ENCODE measurements around the gene ACACB. TPM values are rescaled to one million over a fixed set of nuclear protein-coding genes. Genes with fewer than 3 reads are reported as not detected.
A peak's percentile ranks its signal among the peaks of the same experiment; 100 is the strongest.

The ACACB gene
- total and polyA plus RNA-seq, 8 donors, result 12.5 to 21.3 (median 15.8) TPM

- H3K36me3 ChIP-seq, result peaks cover 0 to 40% of the 10 kb centered on the region in 2 donors
- H3K27ac ChIP-seq, result no peak overlapping the region
- intact Hi-C loops (cut with DNase I), result no loop called here
- H3K9me3 ChIP-seq, result no peaks in the 10 kb centered on the region
- no peaks in the 10 kb centered on the region for H3K4me1 ChIP-seq
- no peak overlapping the region for H3K4me3 ChIP-seq
- no peaks in the 10 kb centered on the region for H3K27me3 ChIP-seq
- no peak for ATAC-seq
- no peak for DNase-seq
- TF ChIP-seq CTCF (IDR thresholded peaks at IDR 0.05), result no peak
These were observed 147.1 kb downstream of the ACACB start for GRCh38 chr12:109263439-109263838.

- Histone ChIP-seq H3K27me3 (no peaks in the 10 kb centered on the region), H3K36me3 (peaks cover 0 to 34% of the 10 kb centered on the region in 2 donors), H3K4me3 (no peak overlapping the region), H3K9me3 (no peaks in the 10 kb centered on the region), H3K4me1 (no peaks in the 10 kb centered on the region), H3K27ac (no peak overlapping the region)
- intact Hi-C loops (cut with DNase I), result no loop called here
- DNase-seq (peak; percentile 29 to 87 (median 61)), ATAC-seq (peak; percentile 91)
- TF ChIP-seq CTCF (IDR thresholded peaks at IDR 0.05), result peak; percentile 49 to 56
These were observed 147.9 kb downstream of the ACACB start for GRCh38 chr12:109264095-109264942.

GRCh38 chr12:109264943-109265650, 148.7 kb downstream of the ACACB start:
- DNase-seq, result no peak
- Histone ChIP-seq H3K27me3 (no peaks in the 10 kb centered on the region), H3K9me3 (no peaks in the 10 kb centered on the region), H3K27ac (no peak overlapping the region), H3K36me3 (peaks cover 0 to 34% of the 10 kb centered on the region in 2 donors), H3K4me1 (no peaks in the 10 kb centered on the region), H3K4me3 (no peak overlapping the region)
- no peak for TF ChIP-seq CTCF (IDR thresholded peaks at IDR 0.05)
- intact Hi-C loops (cut with DNase I), result loop anchor here in 1 of 2 donors (5.0 kb wide), 1 partner anchor 122 kb away; no protein-coding TSS in a partner anchor
- ATAC-seq, result no peak

GRCh38 chr12:109266106-109266879, 149.9 kb downstream of the ACACB start:
- H3K27ac ChIP-seq, result no peak overlapping the region
- no peak for ATAC-seq
- intact Hi-C loops (cut with DNase I), result loop anchor here in 1 of 2 donors (5.0 kb wide), 1 partner anchor 121 kb away; no protein-coding TSS in a partner anchor

More at GRCh38 chr12:109266106-109266879, 149.9 kb downstream of the ACACB start:
- Histone ChIP-seq H3K27me3 (no peaks in the 10 kb centered on the region), H3K4me3 (no peak overlapping the region), H3K9me3 (no peaks in the 10 kb centered on the region), H3K36me3 (peaks cover 0 to 34% of the 10 kb centered on the region in 2 donors), H3K4me1 (no peaks in the 10 kb centered on the region)
- DNase-seq, result no peak
- TF ChIP-seq CTCF (IDR thresholded peaks at IDR 0.05), result no peak
